GM23338 (cell line): ENCODE measurements around the gene FAM171A1. TPM values are rescaled to one million over a fixed set of nuclear protein-coding genes. Genes with fewer than 3 reads are reported as not detected.

Experiments
- ATAC-seq: fragments of 200-7000 bp; cut with Tn5 transposase; 3 replicates; pipeline ENCODE4 v1.9.1; 2020
- DNase-seq: peaks from one replicate; pipeline ENCODE4 v3.0.0-alpha.2; 2015; ENCODE audit warnings: low spot score
- H2AFZ ChIP-seq: fragments of 200-600 bp; sonication (generic); 2 replicates; pipeline ENCODE4 v1.8.0; 2016; ENCODE audit warnings: antibody characterized with exemption, mild to moderate bottlenecking, moderate library complexity
- H3F3A ChIP-seq: fragments of 200-600 bp; sonication (generic); replicated peaks from 2 replicates; pipeline ENCODE4 v1.8.0; 2017; ENCODE audit warnings: antibody characterized with exemption, mixed run types, low read depth
- H3K27ac ChIP-seq: fragments of 200-600 bp; sonication (generic); 2 replicates; pipeline ENCODE4 v1.6.1; 2016; ENCODE audit warnings: low read depth
- H3K27me3 ChIP-seq: fragments of 200-600 bp; sonication (generic); 2 replicates; pipeline ENCODE4 v1.8.0; 2016; ENCODE audit warnings: mild to moderate bottlenecking, mixed run types, moderate library complexity; ENCODE audit not compliant: insufficient read depth
- H3K36me3 ChIP-seq: fragments of 200-600 bp; sonication (generic); 2 replicates; pipeline ENCODE4 v1.8.0; 2016; ENCODE audit warnings: mild to moderate bottlenecking; ENCODE audit not compliant: insufficient read depth
- H3K4me1 ChIP-seq: fragments of 200-600 bp; sonication (generic); 2 replicates; pipeline ENCODE4 v1.8.0; 2016; ENCODE audit warnings: mild to moderate bottlenecking, moderate library complexity; ENCODE audit not compliant: insufficient read depth
- H3K4me2 ChIP-seq: fragments of 200-600 bp; sonication (generic); 2 replicates; pipeline ENCODE4 v1.7.1; 2017; ENCODE audit warnings: mixed run types
- H3K4me3 ChIP-seq: fragments of 200-600 bp; sonication (generic); 2 replicates; pipeline ENCODE4 v1.6.1; 2016; ENCODE audit warnings: mixed run types
- H3K79me2 ChIP-seq: fragments of 200-600 bp; sonication (generic); replicated peaks from 2 replicates; pipeline ENCODE4 v1.8.0; 2017; ENCODE audit warnings: mild to moderate bottlenecking; ENCODE audit not compliant: insufficient read depth
- H3K9me2 ChIP-seq: fragments of 200-600 bp; sonication (generic); 2 replicates; pipeline ENCODE4 v1.8.0; 2017; ENCODE audit not compliant: insufficient read depth
- H4K20me1 ChIP-seq: fragments of 200-600 bp; sonication (generic); replicated peaks from 2 replicates; pipeline ENCODE4 v1.8.0; 2017; ENCODE audit warnings: mild to moderate bottlenecking; ENCODE audit not compliant: insufficient read depth
- H3K27ac Mint-ChIP-seq: 2 replicates; pipeline ENCODE4 v1.8.0; 2020; ENCODE audit warnings: inconsistent platforms, mild to moderate bottlenecking, moderate library complexity, mixed read lengths
- H3K27me3 Mint-ChIP-seq: 3 replicates; pipeline ENCODE4 v1.8.0; 2022; ENCODE audit warnings: low read depth, mild to moderate bottlenecking, moderate library complexity, mixed read lengths, inconsistent platforms; ENCODE audit not compliant: insufficient read depth, poor library complexity
- H3K36me3 Mint-ChIP-seq: 3 replicates; pipeline ENCODE4 v1.8.0; 2021; ENCODE audit warnings: low read depth, mild to moderate bottlenecking, inconsistent platforms, moderate library complexity, mixed read lengths
- H3K4me1 Mint-ChIP-seq: 3 replicates; pipeline ENCODE4 v1.8.0; 2020; ENCODE audit warnings: mild to moderate bottlenecking, inconsistent platforms, mixed read lengths
- H3K4me3 Mint-ChIP-seq: 3 replicates; pipeline ENCODE4 v1.8.0; 2021; ENCODE audit warnings: moderate library complexity, mild to moderate bottlenecking, inconsistent platforms, mixed read lengths
- H3K9me3 Mint-ChIP-seq: 3 replicates; pipeline ENCODE4 v1.8.0; 2020; ENCODE audit warnings: moderate library complexity, mild to moderate bottlenecking, inconsistent platforms, mixed read lengths
- CREB1 ChIP-seq: fragments of 250-450 bp; sonication (Bioruptor Pico); IDR thresholded peaks from 2 replicates; pipeline ENCODE4 v1.5.0; 2020; ENCODE audit warnings: low read depth, mild to moderate bottlenecking, moderate library complexity
- CTCF ChIP-seq, 2 experiments: fragments of 200-600 bp in 1 of 2; sonication (generic) in 1 of 2; conservative IDR thresholded peaks; 2 replicates each; pipeline versions ENCODE4 v1.5.1 to v1.6.1; 2016 to 2017; ENCODE audit warnings: antibody characterized with exemption in 2 of 2, low read depth in 2 of 2, mild to moderate bottlenecking in 2 of 2, moderate library complexity in 1 of 2
- ETS1 ChIP-seq: IDR thresholded peaks from 2 replicates; pipeline ENCODE4 v1.6.1; 2016; ENCODE audit warnings: antibody characterized with exemption
- EZH2 ChIP-seq: fragments of 200-600 bp; sonication (generic); IDR thresholded peaks from one replicate; pipeline ENCODE4 v1.8.0; 2017; ENCODE audit warnings: antibody characterized with exemption, mild to moderate bottlenecking, low read depth; ENCODE audit not compliant: unreplicated experiment
- EZH2phosphoT487 ChIP-seq: fragments of 200-600 bp; sonication (generic); IDR thresholded peaks from one replicate; pipeline ENCODE4 v1.8.1; 2018; ENCODE audit warnings: antibody characterized with exemption; ENCODE audit not compliant: unreplicated experiment
- JUNB ChIP-seq: IDR thresholded peaks from one replicate; pipeline ENCODE4 v1.6.1; 2016; ENCODE audit warnings: antibody characterized with exemption; ENCODE audit not compliant: unreplicated experiment
- POLR2AphosphoS5 ChIP-seq: IDR thresholded peaks from 2 replicates; pipeline ENCODE4 v1.6.1; 2016; ENCODE audit warnings: antibody characterized with exemption, low read depth
- STAT1 ChIP-seq: IDR thresholded peaks from one replicate; pipeline ENCODE4 v1.6.1; 2016; ENCODE audit warnings: antibody characterized with exemption; ENCODE audit not compliant: unreplicated experiment
- ZNF114 ChIP-seq: fragments of 250-450 bp; sonication (Bioruptor Pico); IDR thresholded peaks from 2 replicates; pipeline ENCODE4 v1.5.0; 2020; ENCODE audit warnings: mild to moderate bottlenecking, moderate library complexity
- ZNF331 ChIP-seq: fragments of 250-450 bp; sonication (Bioruptor Pico); IDR thresholded peaks from 2 replicates; pipeline ENCODE4 v1.5.0; 2020; ENCODE audit warnings: low read depth, mild to moderate bottlenecking, moderate library complexity
- ZNF462 ChIP-seq: fragments of 250-450 bp; sonication (Bioruptor Pico); IDR thresholded peaks from 2 replicates; pipeline ENCODE4 v1.5.0; 2020; ENCODE audit warnings: mild to moderate bottlenecking, moderate library complexity
- polyA plus RNA-seq: library from polyadenylated mRNA; unstranded; fragments of >200 nt; fragmentation: Nextera tagmentation; extraction: Ambion mirVana; gene quantifications from 2 replicates; pipeline ENCODE4 v1.2.1, GENCODE V29; 2016
- total RNA-seq: library from RNA; depleted of rRNA; stranded (reverse); fragments of >200 nt; shearing (Covaris generic); gene quantifications from 2 replicates; pipeline ENCODE4 v1.2.3, GENCODE V29; 2014

The FAM171A1 gene
- total and polyA plus RNA-seq, 2 experiments from 2014 or later, result 11.3 to 32.2 TPM

- H3K4me2 ChIP-seq, result no peak overlapping the region
- H3K4me3 ChIP-seq, result no peak overlapping the region
- TF ChIP-seq CTCF (conservative IDR thresholded peaks at IDR 0.05; ENCODE audit: low read depth in 2 of 2), result peak in 1 of 2 experiments; percentile 31; a peak in 2 of 4 replicates
- no peak for TF ChIP-seq ZNF331 (CRISPR knock-in tag)
- peaks cover 6% of the 10 kb centered on the region for H3K27me3 Mint-ChIP-seq
- H3K79me2 ChIP-seq, result no peaks in the 10 kb centered on the region
- peaks cover 52% of the 10 kb centered on the region for H3K36me3 Mint-ChIP-seq
- no peak overlapping the region for H2AFZ ChIP-seq
- H3K9me3 Mint-ChIP-seq, result peaks cover 35% of the 10 kb centered on the region
- H3K4me3 Mint-ChIP-seq, result no peak overlapping the region
- H3K4me1 Mint-ChIP-seq, result no peaks in the 10 kb centered on the region; the same call in 2 of the 3 replicates
- no peak for DNase-seq
- no peaks in the 10 kb centered on the region for H3K4me1 ChIP-seq
- H3K9me2 ChIP-seq, result no peaks in the 10 kb centered on the region
- H3K36me3 ChIP-seq, result no peaks in the 10 kb centered on the region
- H3K27ac Mint-ChIP-seq, result no peak overlapping the region
- no peaks in the 10 kb centered on the region for H3F3A ChIP-seq
- no peaks in the 10 kb centered on the region for H4K20me1 ChIP-seq
- ATAC-seq, result no peak; the same call in 2 of the 3 replicates
- H3K27ac ChIP-seq, result no peak overlapping the region
- no peaks in the 10 kb centered on the region for H3K27me3 ChIP-seq
Measured at GRCh38 chr10:15267496-15267895, 103.6 kb downstream of the FAM171A1 start.

GRCh38 chr10:15266117-15266516 lies 105.0 kb downstream of the FAM171A1 start:
- DNase-seq (no peak), ATAC-seq (no peak)
- H3K27ac Mint-ChIP-seq, result no peak overlapping the region
- no peaks in the 10 kb centered on the region; the same call in 2 of the 3 replicates for H3K4me1 Mint-ChIP-seq
- no peak overlapping the region for H3K4me3 ChIP-seq
- peaks cover 6% of the 10 kb centered on the region for H3K27me3 Mint-ChIP-seq
- H3K4me2 ChIP-seq, result no peak overlapping the region
- H3F3A ChIP-seq, result no peaks in the 10 kb centered on the region
- H3K27me3 ChIP-seq, result no peaks in the 10 kb centered on the region
- H3K36me3 ChIP-seq, result no peaks in the 10 kb centered on the region
- no peaks in the 10 kb centered on the region for H3K79me2 ChIP-seq
- H3K9me3 Mint-ChIP-seq, result peaks cover 33% of the 10 kb centered on the region
- H3K27ac ChIP-seq, result no peak overlapping the region
- peaks cover 43% of the 10 kb centered on the region for H3K36me3 Mint-ChIP-seq
- no peaks in the 10 kb centered on the region for H3K9me2 ChIP-seq
- no peaks in the 10 kb centered on the region for H3K4me1 ChIP-seq
- no peak overlapping the region for H2AFZ ChIP-seq
- H3K4me3 Mint-ChIP-seq, result no peak overlapping the region
- H4K20me1 ChIP-seq, result no peaks in the 10 kb centered on the region
- no peak for TF ChIP-seq ETS1
- TF ChIP-seq EZH2, result no peak
- no peak for TF ChIP-seq ZNF114 (CRISPR knock-in tag)
- TF ChIP-seq CREB1 (CRISPR knock-in tag), result no peak
- no peak for TF ChIP-seq EZH2phosphoT487
- no peak for TF ChIP-seq POLR2AphosphoS5
- no peak for TF ChIP-seq STAT1
- no peak for TF ChIP-seq ZNF462 (CRISPR knock-in tag)
- no peak for TF ChIP-seq CTCF (conservative IDR thresholded peaks at IDR 0.05; ENCODE audit: low read depth in 2 of 2)
- no peak for TF ChIP-seq JUNB
